K562 (cell line): ENCODE data around the gene LRP3. TPM values are rescaled to one million over a fixed set of nuclear protein-coding genes. Genes with fewer than 3 reads are reported as not detected.
"Not testable (repeated sequence)": the region's sequence is repeated elsewhere in the genome, so short reads cannot be mapped to it uniquely, and the experiment has no call there.

ENCODE experiments used
- ATAC-seq: fragments of 200-7000 bp; cut with Tn5 transposase; 3 replicates; pipeline ENCODE4 v1.9.1; 2020; ENCODE audit warnings: moderate library complexity
- BruUV-seq: library from RNA; stranded (reverse); fragments of 400-500 nt; replicated peaks from 2 replicates; lab custom pipeline; 2021; lab: Mats Ljungman, UMichigan
- CTCF ChIA-PET: fragments of 300-600 bp; formaldehyde crosslinking; extraction: SDS; loops from one replicate; lab custom pipeline; 2021; ENCODE audit warnings: low intra/inter-chr PET ratio; lab: Yijun Ruan, JAX
- POLR2A ChIA-PET: fragments of 300-600, 350-650 bp; sonication (Branson Sonifier 250); formaldehyde crosslinking; extraction: SDS; loops from one replicate; lab custom pipeline; 2021; ENCODE audit warnings: antibody characterized with exemption, inconsistent platforms; lab: Yijun Ruan, JAX
- DNase-seq, 4 experiments: peaks; one replicate each; pipeline versions ENCODE4 v3.0.0 to v3.0.0-alpha.2; 2011 to 2018; ENCODE audit warnings: low spot score in 3 of 4, mixed read lengths in 3 of 4; ENCODE audit errors: extremely low read depth in 1 of 4
- FAIRE-seq: peaks from 2 replicates; lab custom pipeline; 2011; peaks lifted over from hg19 to GRCh38; lab: Jason Lieb, UNC
- H2AFZ ChIP-seq: 2 replicates; pipeline ENCODE4 v1.6.0; 2011; ENCODE audit warnings: low read depth, low read length, control low read depth, inconsistent platforms
- H3K27ac ChIP-seq: fragments of 200-600 bp; 3 replicates; pipeline ENCODE4 v1.8.0; 2011; ENCODE audit warnings: low read depth, mild to moderate bottlenecking, control low read depth, inconsistent platforms, low read length, moderate library complexity, mixed read lengths; ENCODE audit errors: extremely low read depth
- H3K27me3 ChIP-seq, 2 experiments: fragments of 300-600 bp in 1 of 2; 2 replicates in 1 of 2; 3 replicates in 1 of 2; pipeline versions ENCODE4 v1.6.0 to v1.8.0; 2011; ENCODE audit warnings: inconsistent platforms in 2 of 2, low read length in 2 of 2, mild to moderate bottlenecking in 1 of 2, mixed read lengths in 1 of 2, moderate library complexity in 1 of 2; ENCODE audit not compliant: control insufficient read depth in 2 of 2, insufficient read depth in 2 of 2
- H3K36me3 ChIP-seq: fragments of 300-600 bp; 3 replicates; pipeline ENCODE4 v1.8.0; 2011; ENCODE audit warnings: mild to moderate bottlenecking, low read length, inconsistent platforms; ENCODE audit not compliant: control insufficient read depth, insufficient read depth
- H3K4me1 ChIP-seq, 2 experiments: fragments of 200-600 bp in 1 of 2; replicated peaks in 1 of 2; 2 replicates in 1 of 2; 3 replicates in 1 of 2; pipeline versions ENCODE4 v1.5.1 to v1.8.0; 2011; ENCODE audit warnings: inconsistent platforms in 2 of 2, low read length in 2 of 2, mild to moderate bottlenecking in 1 of 2, mixed read lengths in 1 of 2, moderate library complexity in 1 of 2; ENCODE audit not compliant: control insufficient read depth in 2 of 2, insufficient read depth in 2 of 2
- H3K4me2 ChIP-seq: 2 replicates; pipeline ENCODE4 v1.6.1; 2011; ENCODE audit warnings: low read length, control low read depth, inconsistent platforms, mixed read lengths; ENCODE audit not compliant: insufficient read depth
- H3K4me3 ChIP-seq: fragments of 200-600 bp; sonication (generic), shearing (Covaris generic); 2 replicates; pipeline ENCODE4 v1.5.1; 2016; ENCODE audit warnings: control low read depth, inconsistent platforms
- H3K79me2 ChIP-seq: fragments of 200-600 bp; 3 replicates; pipeline ENCODE4 v1.8.0; 2011; ENCODE audit warnings: low read length, inconsistent platforms; ENCODE audit not compliant: control insufficient read depth, insufficient read depth
- H3K9ac ChIP-seq, 2 experiments: 2 replicates each; pipeline versions ENCODE4 v1.6.0 to v1.6.1; 2011; ENCODE audit warnings: low read depth in 2 of 2, low read length in 2 of 2, control low read depth in 1 of 2, inconsistent platforms in 1 of 2, mild to moderate bottlenecking in 1 of 2, mixed read lengths in 1 of 2; ENCODE audit not compliant: insufficient read depth in 1 of 2
- H3K9me1 ChIP-seq: one replicate; pipeline ENCODE4 v1.6.0; 2011; ENCODE audit warnings: inconsistent platforms, mild to moderate bottlenecking, low read length, moderate library complexity; ENCODE audit not compliant: control insufficient read depth, insufficient read depth
- H3K9me3 ChIP-seq: replicated peaks from 2 replicates; pipeline ENCODE4 v1.5.1; 2011; ENCODE audit warnings: low read depth, low read length, inconsistent platforms; ENCODE audit not compliant: control insufficient read depth, insufficient read depth
- H4K20me1 ChIP-seq: replicated peaks from 2 replicates; pipeline ENCODE4 v1.6.1; 2011; ENCODE audit warnings: low read length, inconsistent platforms, mixed read lengths; ENCODE audit not compliant: control insufficient read depth, insufficient read depth
- FOXK1 ChIP-seq: sonication (generic); formaldehyde crosslinking; IDR thresholded peaks from 2 replicates; pipeline ENCODE4 v1.8.0; 2022; ENCODE audit warnings: missing genetic modification reagents, mild to moderate bottlenecking, borderline replicate concordance
- JUNB ChIP-seq: fragments of 450-650 bp; formaldehyde crosslinking; conservative IDR thresholded peaks from 2 replicates; pipeline ENCODE4 v1.4.0; 2020; ENCODE audit warnings: mild to moderate bottlenecking
- MAFK ChIP-seq: IDR thresholded peaks from 2 replicates; pipeline ENCODE4 v1.6.1; 2011; ENCODE audit warnings: low read length, improper control_type of control experiment
- NFIC ChIP-seq: fragments of 450-650 bp; IDR thresholded peaks from 2 replicates; pipeline ENCODE4 v1.6.1; 2017; ENCODE audit warnings: mild to moderate bottlenecking, inconsistent platforms
- UBTF ChIP-seq, 2 experiments: IDR thresholded peaks; 2 replicates each; pipeline ENCODE4 v1.6.1; 2012; ENCODE audit warnings: improper control_type of control experiment in 2 of 2, low read depth in 2 of 2, low read length in 2 of 2, borderline replicate concordance in 1 of 2
- ZNF146 ChIP-seq: IDR thresholded peaks from one replicate; pipeline ENCODE4 v1.6.1; 2018; ENCODE audit warnings: missing compliant biosample characterization; ENCODE audit not compliant: unreplicated experiment
- ZNF436 ChIP-seq: fragments of 250-450, 450-650 bp; sonication (Bioruptor Pico); formaldehyde crosslinking; IDR thresholded peaks from 2 replicates; pipeline ENCODE4 v1.7.0; 2020; ENCODE audit warnings: mild to moderate bottlenecking
- WGBS: fragments of 100-300 bp; shearing (Covaris generic); methylation state at CpG from one replicate; pipeline ENCODE4 v1.1.6; 2016; ENCODE audit warnings: low coverage, mixed read lengths; ENCODE audit not compliant: insufficient coverage; ENCODE audit errors: missing lambda C conversion rate; 5-methylcytosine and 5-hydroxymethylcytosine counted together
- in situ Hi-C: fragments of 300-500 bp; cut with MboI; formaldehyde crosslinking; loops from 4 replicates; pipeline ENCODE4 v1.15.0; 2018; ENCODE audit warnings: inconsistent platforms, mixed read lengths
- intact Hi-C: fragments of 100-400 bp; cut with micrococcal nuclease; formaldehyde crosslinking; loops from 2 replicates; pipeline ENCODE4 v1.14.2; 2022
- polyA plus RNA-seq, 8 experiments: library from polyadenylated mRNA; depleted of rRNA in 4 of 8; stranded (reverse) in 5 of 8; unstranded in 3 of 8; fragments of >200 nt; fragmentation: Nextera tagmentation in 2 of 8; fragmentation: Illumina TruSeq in 1 of 8; extraction: Ambion mirVana in 2 of 8; extraction: Trizol in 1 of 8; gene quantifications; 2 replicates each; pipeline versions ENCODE4 v1.2.1 to v1.2.3, GENCODE V29; 2011 to 2014; ENCODE audit warnings: inconsistent platforms in 1 of 8, missing spikeins in 1 of 8
- total RNA-seq, 7 experiments: library from RNA; depleted of rRNA in 6 of 7; stranded (reverse); fragments of >200 nt in 6 of 7; fragmentation: Illumina TruSeq in 2 of 7; extraction: Trizol in 2 of 7; gene quantifications; 2 replicates each; pipeline versions ENCODE4 v1.2.1 to v1.2.3, GENCODE V29; 2011 to 2021; ENCODE audit warnings: low replicate concordance in 1 of 7
- TF ChIP-seq, protein P1 (sequence below): fragments of 250-450 bp; sonication (Bioruptor Pico); IDR thresholded peaks from 2 replicates; pipeline ENCODE4 v1.4.0; 2020
- TF ChIP-seq, protein P2 (sequence below), 2 experiments: IDR thresholded peaks in 1 of 2; conservative IDR thresholded peaks in 1 of 2; 2 replicates each; pipeline ENCODE4 v1.6.1; 2016; ENCODE audit warnings: low read depth in 2 of 2, mild to moderate bottlenecking in 1 of 2, missing compliant biosample characterization in 1 of 2, missing genetic modification characterization in 1 of 2, moderate library complexity in 1 of 2

The LRP3 gene
- total and polyA plus RNA-seq, 9 of the 15 experiments (the other 6 are each of a cell fraction or from before 2014, with no cell fraction given): 0.29 TPM; not detected in 8

- H3K27ac ChIP-seq, H3K27me3 ChIP-seq, H3K4me3 ChIP-seq, H3K4me2 ChIP-seq, ATAC-seq, CTCF ChIA-PET, BruUV-seq, H3K4me1 ChIP-seq, H3K9ac ChIP-seq, in situ Hi-C loops, intact Hi-C loops, H3K79me2 ChIP-seq, DNase-seq, H3K9me3 ChIP-seq, H4K20me1 ChIP-seq, H3K36me3 ChIP-seq, H3K9me1 ChIP-seq, H2AFZ ChIP-seq, FAIRE-seq: not testable (repeated sequence)
- WGBS: 5% methylated on average over 6 of the region's 6 CpGs
- POLR2A ChIA-PET: interaction anchor here (1.1 kb wide), 1 partner anchor 13 kb away, joined by 3 read pairs; no protein-coding TSS in a partner anchor
- peak; percentile 38 for TF ChIP-seq ZNF146
Measured at GRCh38 chr19:33154313-33154712, 39.8 kb upstream of the LRP3 start.

GRCh38 chr19:33156334-33156733 lies 37.8 kb upstream of the LRP3 start:
- peak overlapping the region; percentile 59 for H2AFZ ChIP-seq
- POLR2A ChIA-PET: interaction anchor here (1.4 kb wide), 1 partner anchor 20 kb away, joined by 3 read pairs; no protein-coding TSS in a partner anchor
- H3K9me1 ChIP-seq: no peaks in the 10 kb centered on the region
- 7% methylated on average over 5 of the region's 5 CpGs for WGBS
- ATAC-seq (peak; percentile 28; the same call in 1 of the 3 replicates), FAIRE-seq (no peak), DNase-seq (peak in 1 of 4 experiments; percentile 2)
- peaks cover 0 to under 1% of the 10 kb centered on the region in 2 experiments; a peak in 2 of 5 replicates for H3K27me3 ChIP-seq
- H3K9ac ChIP-seq: no peak overlapping the region
- no peaks in the 10 kb centered on the region for H4K20me1 ChIP-seq
- H3K79me2 ChIP-seq: no peaks in the 10 kb centered on the region
- H3K27ac ChIP-seq: no peak overlapping the region
- in situ Hi-C loops: no loop called here
- H3K9me3 ChIP-seq: no peaks in the 10 kb centered on the region
- no peaks in the 10 kb centered on the region; a peak in 1 of 5 replicates for H3K4me1 ChIP-seq
- no TSS peak for BruUV-seq
- CTCF ChIA-PET: no interaction called here
- H3K4me2 ChIP-seq: no peak overlapping the region
- H3K4me3 ChIP-seq: no peak overlapping the region
- intact Hi-C loops: no loop called here
- no peaks in the 10 kb centered on the region for H3K36me3 ChIP-seq
- TF ChIP-seq NFIC (peak; percentile 35), JUNB (no peak), ZNF436 (CRISPR knock-in tag) (no peak), MAFK (no peak), FOXK1 (CRISPR knock-in tag) (no peak), UBTF (IDR thresholded peaks at IDR 0.05; ENCODE audit: borderline replicate concordance in 1 of 2, low read depth in 2 of 2, low read length in 2 of 2) (no peak)
- TF ChIP-seq, protein P1, sequence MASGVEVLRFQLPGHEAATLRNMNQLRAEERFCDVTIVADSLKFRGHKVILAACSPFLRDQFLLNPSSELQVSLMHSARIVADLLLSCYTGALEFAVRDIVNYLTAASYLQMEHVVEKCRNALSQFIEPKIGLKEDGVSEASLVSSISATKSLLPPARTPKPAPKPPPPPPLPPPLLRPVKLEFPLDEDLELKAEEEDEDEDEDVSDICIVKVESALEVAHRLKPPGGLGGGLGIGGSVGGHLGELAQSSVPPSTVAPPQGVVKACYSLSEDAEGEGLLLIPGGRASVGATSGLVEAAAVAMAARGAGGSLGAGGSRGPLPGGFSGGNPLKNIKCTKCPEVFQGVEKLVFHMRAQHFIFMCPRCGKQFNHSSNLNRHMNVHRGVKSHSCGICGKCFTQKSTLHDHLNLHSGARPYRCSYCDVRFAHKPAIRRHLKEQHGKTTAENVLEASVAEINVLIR: no peak
- TF ChIP-seq, protein P2, sequence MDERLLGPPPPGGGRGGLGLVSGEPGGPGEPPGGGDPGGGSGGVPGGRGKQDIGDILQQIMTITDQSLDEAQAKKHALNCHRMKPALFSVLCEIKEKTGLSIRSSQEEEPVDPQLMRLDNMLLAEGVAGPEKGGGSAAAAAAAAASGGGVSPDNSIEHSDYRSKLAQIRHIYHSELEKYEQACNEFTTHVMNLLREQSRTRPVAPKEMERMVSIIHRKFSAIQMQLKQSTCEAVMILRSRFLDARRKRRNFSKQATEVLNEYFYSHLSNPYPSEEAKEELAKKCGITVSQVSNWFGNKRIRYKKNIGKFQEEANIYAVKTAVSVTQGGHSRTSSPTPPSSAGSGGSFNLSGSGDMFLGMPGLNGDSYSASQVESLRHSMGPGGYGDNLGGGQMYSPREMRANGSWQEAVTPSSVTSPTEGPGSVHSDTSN (CRISPR knock-in tag; IDR thresholded peaks at IDR 0.05; ENCODE audit: low read depth): no peak
- TF ChIP-seq, protein P2 (tag; conservative IDR thresholded peaks at IDR 0.05; ENCODE audit: low read depth): peak; percentile 79
